ENCODE data around the gene ADCY2. TPM values are rescaled to one million over a fixed set of nuclear protein-coding genes. Genes with fewer than 3 reads are reported as not detected.

Gene ADCY2
- polyA plus RNA-seq, 2 donors: 0.06 to 0.76 TPM

- Histone ChIP-seq H3K36me3 (ENCODE audit: control insufficient read depth in 2 of 2, insufficient read depth in 2 of 2, low read length in 1 of 2) (no peaks in the 10 kb centered on the region), H3K27ac (ENCODE audit: low read depth in 2 of 2, low read length in 1 of 2) (no peak overlapping the region), H3K4me3 (ENCODE audit: low read depth in 1 of 2, low read length in 2 of 2) (no peak overlapping the region), H3K9me3 (ENCODE audit: control insufficient read depth in 2 of 2, insufficient read depth in 1 of 2, low read depth in 1 of 2, low read length in 1 of 2) (no peaks in the 10 kb centered on the region), H3K27me3 (ENCODE audit: control insufficient read depth in 1 of 2, insufficient read depth in 2 of 2, low read length in 2 of 2) (no peaks in the 10 kb centered on the region), H3K4me1 (ENCODE audit: control insufficient read depth in 2 of 2, insufficient read depth in 2 of 2, low read length in 1 of 2) (peaks cover 3 to 4% of the 10 kb centered on the region in 2 donors)
- 85 to 87% methylated on average over 5 of the region's 5 CpGs for WGBS, 2 donors
Measured at GRCh38 chr5:7846327-7846726, 450.4 kb downstream of the ADCY2 start.

DNA sequence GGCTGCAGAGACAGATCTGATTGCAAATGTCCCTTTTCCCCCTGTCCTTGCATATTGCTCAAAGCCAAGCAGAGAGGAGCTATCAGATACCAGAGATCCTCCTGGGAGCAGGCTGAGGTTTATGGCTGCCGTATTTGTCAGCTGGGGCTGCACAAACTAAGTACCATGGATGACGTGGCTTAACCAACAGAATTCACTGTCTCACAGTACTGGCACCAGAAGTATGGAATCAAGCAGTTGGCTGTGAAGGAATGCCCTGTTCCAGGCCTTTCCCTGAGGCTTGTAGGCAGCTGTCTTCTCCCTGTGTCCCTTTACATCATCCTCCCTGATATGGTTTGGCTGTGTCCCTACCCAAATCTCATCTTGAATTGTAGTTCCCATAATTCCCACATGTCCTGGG is 452.4 kb downstream of the ADCY2 start:
- WGBS, 2 donors: 81 to 94% methylated on average over 2 of the region's 2 CpGs
- Histone ChIP-seq H3K4me3 (ENCODE audit: low read depth in 1 of 2, low read length in 2 of 2) (no peak overlapping the region), H3K27ac (ENCODE audit: low read depth in 2 of 2, low read length in 1 of 2) (no peak overlapping the region), H3K27me3 (ENCODE audit: control insufficient read depth in 1 of 2, insufficient read depth in 2 of 2, low read length in 2 of 2) (no peaks in the 10 kb centered on the region), H3K9me3 (ENCODE audit: control insufficient read depth in 2 of 2, insufficient read depth in 1 of 2, low read depth in 1 of 2, low read length in 1 of 2) (no peaks in the 10 kb centered on the region), H3K4me1 (ENCODE audit: control insufficient read depth in 2 of 2, insufficient read depth in 2 of 2, low read length in 1 of 2) (peaks cover 4 to 5% of the 10 kb centered on the region in 2 donors), H3K36me3 (ENCODE audit: control insufficient read depth in 2 of 2, insufficient read depth in 2 of 2, low read length in 1 of 2) (no peaks in the 10 kb centered on the region)

GRCh38 chr5:7849681-7850394 is 453.9 kb downstream of the ADCY2 start:
- peaks cover 4 to 5% of the 10 kb centered on the region in 2 donors for H3K4me1 ChIP-seq (ENCODE audit: control insufficient read depth in 2 of 2, insufficient read depth in 2 of 2, low read length in 1 of 2)
- 4 to 5% methylated on average over 41 to 44 of the region's 44 CpGs for WGBS, 2 donors
- H3K9me3 ChIP-seq (ENCODE audit: control insufficient read depth in 2 of 2, insufficient read depth in 1 of 2, low read depth in 1 of 2, low read length in 1 of 2): no peaks in the 10 kb centered on the region
- H3K27ac ChIP-seq (ENCODE audit: low read depth in 2 of 2, low read length in 1 of 2): no peak overlapping the region
- H3K27me3 ChIP-seq (ENCODE audit: control insufficient read depth in 1 of 2, insufficient read depth in 2 of 2, low read length in 2 of 2): no peaks in the 10 kb centered on the region
- H3K4me3 ChIP-seq (ENCODE audit: low read depth in 1 of 2, low read length in 2 of 2): peak overlapping the region; percentile 23 to 54
- no peaks in the 10 kb centered on the region for H3K36me3 ChIP-seq (ENCODE audit: control insufficient read depth in 2 of 2, insufficient read depth in 2 of 2, low read length in 1 of 2)

DNA sequence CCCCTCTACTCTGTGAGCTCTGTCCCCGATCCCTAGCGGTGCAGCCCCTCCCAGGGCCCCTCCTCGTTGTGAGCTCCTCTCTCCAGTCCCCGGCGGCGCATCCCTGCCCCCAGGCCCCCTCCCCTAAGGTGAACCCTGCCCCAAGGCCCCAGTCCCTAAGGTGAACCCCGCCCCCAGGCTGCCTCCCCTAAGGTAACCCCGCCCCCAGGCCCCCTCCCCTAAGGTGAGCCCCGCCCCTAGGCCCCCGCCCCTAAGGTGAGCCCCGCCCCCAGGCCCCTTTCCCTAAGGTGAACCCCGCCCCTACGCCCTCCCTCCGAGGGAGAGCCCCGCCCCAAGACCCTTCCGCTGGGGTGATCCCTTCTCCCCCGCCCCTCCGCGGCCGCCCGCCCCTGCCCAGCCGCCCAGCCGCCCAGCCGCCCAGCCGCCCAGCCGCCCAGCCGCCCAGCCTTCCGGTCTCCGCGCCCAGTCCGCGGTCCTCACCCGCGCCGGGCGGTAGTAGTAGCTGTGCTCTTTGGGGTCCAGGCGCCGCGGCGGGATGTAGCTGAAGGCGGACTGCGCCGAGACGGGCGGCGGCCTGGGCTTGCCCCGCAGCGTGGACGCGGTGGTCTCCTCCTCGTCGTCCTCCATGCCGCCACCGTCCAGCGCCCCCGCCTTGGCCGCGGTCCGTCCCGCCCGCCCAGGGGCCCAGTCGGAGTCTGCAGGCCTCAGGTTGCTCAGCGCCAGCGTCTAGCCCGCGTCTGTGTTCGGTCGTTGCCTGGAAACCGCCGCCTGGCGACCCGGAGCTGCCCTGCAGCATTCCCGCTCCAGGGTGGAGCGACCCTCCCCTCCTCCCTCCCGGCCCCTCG is 454.7 kb downstream of the ADCY2 start, which contains the start of gene CFAP90:
CFAP90 (minus strand) TSS at position 739 of the 845 bp plus-strand sequence; CDS start at position 627, 112 bp downstream.
- H3K27me3 ChIP-seq (ENCODE audit: control insufficient read depth in 1 of 2, insufficient read depth in 2 of 2, low read length in 2 of 2): no peaks in the 10 kb centered on the region
- H3K36me3 ChIP-seq (ENCODE audit: control insufficient read depth in 2 of 2, insufficient read depth in 2 of 2, low read length in 1 of 2): no peaks in the 10 kb centered on the region
- no peak within 1 kb of the TSS for H3K27ac ChIP-seq (ENCODE audit: low read depth in 2 of 2, low read length in 1 of 2)
- WGBS, 2 donors: 1 to 2% methylated on average over 43 to 76 of the region's 76 CpGs
- H3K9me3 ChIP-seq (ENCODE audit: control insufficient read depth in 2 of 2, insufficient read depth in 1 of 2, low read depth in 1 of 2, low read length in 1 of 2): no peaks in the 10 kb centered on the region
- peaks cover 4 to 5% of the 10 kb centered on the region in 2 donors for H3K4me1 ChIP-seq (ENCODE audit: control insufficient read depth in 2 of 2, insufficient read depth in 2 of 2, low read length in 1 of 2)
- H3K4me3 ChIP-seq (ENCODE audit: low read depth in 1 of 2, low read length in 2 of 2): peak within 1 kb of the TSS; percentile 41 to 54

GRCh38 chr5:7851240-7851592 is 455.3 kb downstream of the ADCY2 start:
- 59 to 65% methylated on average over 16 of the region's 16 CpGs for WGBS, 2 donors
- Histone ChIP-seq H3K9me3 (ENCODE audit: control insufficient read depth in 2 of 2, insufficient read depth in 1 of 2, low read depth in 1 of 2, low read length in 1 of 2) (no peaks in the 10 kb centered on the region), H3K4me3 (ENCODE audit: low read depth in 1 of 2, low read length in 2 of 2) (peak overlapping the region; percentile 41 to 54), H3K4me1 (ENCODE audit: control insufficient read depth in 2 of 2, insufficient read depth in 2 of 2, low read length in 1 of 2) (peaks cover 4 to 5% of the 10 kb centered on the region in 2 donors), H3K27ac (ENCODE audit: low read depth in 2 of 2, low read length in 1 of 2) (no peak overlapping the region), H3K36me3 (ENCODE audit: control insufficient read depth in 2 of 2, insufficient read depth in 2 of 2, low read length in 1 of 2) (no peaks in the 10 kb centered on the region), H3K27me3 (ENCODE audit: control insufficient read depth in 1 of 2, insufficient read depth in 2 of 2, low read length in 2 of 2) (no peaks in the 10 kb centered on the region)

- H3K4me3 ChIP-seq (ENCODE audit: low read depth in 1 of 2, low read length in 2 of 2): no peak overlapping the region
- no peaks in the 10 kb centered on the region for H3K36me3 ChIP-seq (ENCODE audit: control insufficient read depth in 2 of 2, insufficient read depth in 2 of 2, low read length in 1 of 2)
Measured at GRCh38 chr5:7851617-7852289, 455.8 kb downstream of the ADCY2 start.

DNA sequence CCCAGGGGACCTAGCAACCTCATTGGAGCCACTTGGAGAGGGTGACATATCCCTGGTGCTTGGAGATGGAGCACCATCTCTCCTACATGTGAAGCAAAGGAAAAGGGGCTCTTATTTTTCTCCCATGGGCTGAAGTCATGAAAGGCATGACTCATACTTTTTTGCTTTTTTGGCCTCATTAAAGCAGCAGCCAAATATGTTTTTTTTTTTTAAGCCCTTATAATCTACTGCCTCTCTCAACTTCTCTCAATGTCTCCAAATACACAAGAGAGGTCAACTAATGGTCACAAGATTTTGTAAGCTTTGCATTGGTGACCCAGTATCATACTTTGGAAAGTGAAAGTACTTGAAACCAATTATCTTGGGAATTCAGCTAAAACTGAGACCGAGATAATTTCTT is 456.6 kb downstream of the ADCY2 start:
- no peaks in the 10 kb centered on the region for H3K9me3 ChIP-seq (ENCODE audit: control insufficient read depth in 2 of 2, insufficient read depth in 1 of 2, low read depth in 1 of 2, low read length in 1 of 2)
- peaks cover 4 to 5% of the 10 kb centered on the region in 2 donors for H3K4me1 ChIP-seq (ENCODE audit: control insufficient read depth in 2 of 2, insufficient read depth in 2 of 2, low read length in 1 of 2)
- H3K36me3 ChIP-seq (ENCODE audit: control insufficient read depth in 2 of 2, insufficient read depth in 2 of 2, low read length in 1 of 2): no peaks in the 10 kb centered on the region
- H3K27ac ChIP-seq (ENCODE audit: low read depth in 2 of 2, low read length in 1 of 2): no peak overlapping the region
- H3K27me3 ChIP-seq (ENCODE audit: control insufficient read depth in 1 of 2, insufficient read depth in 2 of 2, low read length in 2 of 2): no peaks in the 10 kb centered on the region
- 79 to 83% methylated on average over 1 of the region's 1 CpG for whole genome bisulfite sequencing, 2 donors
- H3K4me3 ChIP-seq (ENCODE audit: low read depth in 1 of 2, low read length in 2 of 2): no peak overlapping the region

More at GRCh38 chr5:7851617-7852289, 455.8 kb downstream of the ADCY2 start:
- Histone ChIP-seq H3K27me3 (ENCODE audit: control insufficient read depth in 1 of 2, insufficient read depth in 2 of 2, low read length in 2 of 2) (no peaks in the 10 kb centered on the region), H3K9me3 (ENCODE audit: control insufficient read depth in 2 of 2, insufficient read depth in 1 of 2, low read depth in 1 of 2, low read length in 1 of 2) (no peaks in the 10 kb centered on the region), H3K27ac (ENCODE audit: low read depth in 2 of 2, low read length in 1 of 2) (no peak overlapping the region), H3K4me1 (ENCODE audit: control insufficient read depth in 2 of 2, insufficient read depth in 2 of 2, low read length in 1 of 2) (peaks cover 4 to 5% of the 10 kb centered on the region in 2 donors)
- WGBS, 2 donors: 75 to 81% methylated on average over 8 of the region's 8 CpGs

DNA sequence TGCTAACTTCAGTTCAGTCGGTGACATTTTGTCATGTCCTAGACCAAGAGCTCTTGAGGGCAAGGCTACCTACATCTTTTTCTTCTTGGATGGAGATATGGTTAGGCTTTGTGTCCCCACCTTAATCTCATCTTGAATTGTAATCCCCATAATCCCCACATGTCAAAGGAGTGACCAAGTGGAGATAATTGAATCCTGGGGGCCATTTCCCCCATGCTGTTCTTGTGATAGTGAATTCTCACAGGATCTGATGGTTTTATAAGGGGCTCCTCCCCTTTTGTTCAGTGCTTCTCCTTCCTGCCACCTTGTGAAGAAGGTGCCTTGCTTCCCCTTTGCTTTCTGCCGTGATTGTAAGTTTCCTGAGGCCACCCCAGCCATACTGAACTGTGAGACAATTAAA is 457.1 kb downstream of the ADCY2 start:
- H3K27ac ChIP-seq (ENCODE audit: low read depth in 2 of 2, low read length in 1 of 2): no peak overlapping the region
- no peaks in the 10 kb centered on the region for H3K36me3 ChIP-seq (ENCODE audit: control insufficient read depth in 2 of 2, insufficient read depth in 2 of 2, low read length in 1 of 2)
- H3K9me3 ChIP-seq (ENCODE audit: control insufficient read depth in 2 of 2, insufficient read depth in 1 of 2, low read depth in 1 of 2, low read length in 1 of 2): no peaks in the 10 kb centered on the region
- no peaks in the 10 kb centered on the region for H3K27me3 ChIP-seq (ENCODE audit: control insufficient read depth in 1 of 2, insufficient read depth in 2 of 2, low read length in 2 of 2)
- no peak overlapping the region for H3K4me3 ChIP-seq (ENCODE audit: low read depth in 1 of 2, low read length in 2 of 2)
- peaks cover 4 to 5% of the 10 kb centered on the region in 2 donors for H3K4me1 ChIP-seq (ENCODE audit: control insufficient read depth in 2 of 2, insufficient read depth in 2 of 2, low read length in 1 of 2)
- WGBS, 2 donors: 86 to 88% methylated on average over 2 of the region's 2 CpGs

GRCh38 chr5:7855611-7856010 is 459.7 kb downstream of the ADCY2 start:
- 57 to 72% methylated on average over 3 of the region's 3 CpGs for WGBS, 2 donors
- no peak overlapping the region for H3K27ac ChIP-seq (ENCODE audit: low read depth in 2 of 2, low read length in 1 of 2)
- no peaks in the 10 kb centered on the region for H3K27me3 ChIP-seq (ENCODE audit: control insufficient read depth in 1 of 2, insufficient read depth in 2 of 2, low read length in 2 of 2)
- H3K36me3 ChIP-seq (ENCODE audit: control insufficient read depth in 2 of 2, insufficient read depth in 2 of 2, low read length in 1 of 2): peaks cover 2 to 5% of the 10 kb centered on the region in 2 donors
- H3K9me3 ChIP-seq (ENCODE audit: control insufficient read depth in 2 of 2, insufficient read depth in 1 of 2, low read depth in 1 of 2, low read length in 1 of 2): no peaks in the 10 kb centered on the region
- H3K4me1 ChIP-seq (ENCODE audit: control insufficient read depth in 2 of 2, insufficient read depth in 2 of 2, low read length in 1 of 2): peaks cover 0 to 2% of the 10 kb centered on the region in 2 donors
- no peak overlapping the region for H3K4me3 ChIP-seq (ENCODE audit: low read depth in 1 of 2, low read length in 2 of 2)
